ENCODE data around the gene VMP1. TPM values are rescaled to one million over a fixed set of nuclear protein-coding genes. Genes with fewer than 3 reads are reported as not detected.
"Not testable (repeated sequence)": the region's sequence is repeated elsewhere in the genome, so short reads cannot be mapped to it uniquely, and the experiment has no call there.

The VMP1 gene
- total RNA-seq, 1 donor from 2014 or later = 401 TPM

DNA sequence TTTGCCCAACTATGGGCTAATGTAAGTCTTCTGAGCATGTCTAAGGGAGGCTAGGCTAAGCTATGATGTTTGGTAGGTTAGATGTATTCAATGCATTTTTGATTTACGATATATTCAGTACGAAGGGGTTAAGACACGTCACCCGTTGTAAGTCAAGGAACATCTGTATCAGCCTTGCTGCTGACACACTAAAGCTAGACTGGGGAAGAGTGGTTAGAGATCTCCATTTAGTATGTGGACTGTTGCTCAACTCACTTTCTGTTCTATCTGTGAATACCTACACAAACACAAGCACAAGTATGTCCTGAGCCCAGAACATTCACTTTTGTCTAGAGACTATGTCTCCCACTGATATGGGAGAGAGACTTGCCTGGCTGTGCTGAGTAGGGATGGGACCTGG lies 71.5 kb downstream of the VMP1 start:
- DNase-seq (ENCODE audit: low spot score) = no peak

DNA sequence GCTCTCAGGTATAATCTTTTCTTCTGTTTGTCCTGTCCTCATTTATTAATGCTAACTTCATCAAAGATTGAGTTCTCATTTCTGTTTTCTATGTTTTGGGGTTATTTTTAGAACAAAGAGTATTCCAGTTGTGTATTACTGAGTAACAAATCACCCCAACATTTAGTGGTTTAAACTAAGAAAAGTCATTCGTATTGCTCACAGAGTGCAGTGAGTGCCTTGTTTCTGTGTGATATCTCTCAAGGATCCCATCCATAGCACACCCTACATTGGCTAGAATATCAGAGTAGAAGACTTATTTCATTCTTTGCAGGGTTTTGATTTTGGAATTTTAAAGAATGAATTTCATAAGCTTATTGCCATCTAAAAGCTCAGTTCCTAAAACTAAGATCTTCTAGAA lies 72.1 kb downstream of the VMP1 start:
- no peak for DNase-seq (ENCODE audit: low spot score)

DNA sequence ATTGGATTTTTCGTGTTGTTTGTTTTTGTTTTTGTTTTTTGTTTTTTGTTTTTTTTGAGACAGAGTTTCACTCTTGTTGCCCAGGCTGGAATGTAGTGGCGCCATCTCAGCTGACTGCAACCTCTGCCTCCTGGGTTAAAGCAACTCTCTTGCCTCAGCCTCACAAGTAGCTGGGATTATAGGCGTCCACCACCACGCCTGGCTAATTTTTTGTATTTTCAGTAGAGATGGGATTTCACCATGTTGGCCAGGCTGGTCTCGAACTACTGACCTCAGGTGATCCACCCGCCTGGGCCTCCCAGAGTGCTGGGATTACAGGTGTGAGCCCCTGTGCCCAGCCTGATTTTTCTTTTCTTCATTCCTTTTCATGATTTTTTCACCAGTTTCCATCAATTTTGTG lies 73.1 kb downstream of the VMP1 start:
- not testable (repeated sequence) for DNase-seq (ENCODE audit: low spot score)

DNA sequence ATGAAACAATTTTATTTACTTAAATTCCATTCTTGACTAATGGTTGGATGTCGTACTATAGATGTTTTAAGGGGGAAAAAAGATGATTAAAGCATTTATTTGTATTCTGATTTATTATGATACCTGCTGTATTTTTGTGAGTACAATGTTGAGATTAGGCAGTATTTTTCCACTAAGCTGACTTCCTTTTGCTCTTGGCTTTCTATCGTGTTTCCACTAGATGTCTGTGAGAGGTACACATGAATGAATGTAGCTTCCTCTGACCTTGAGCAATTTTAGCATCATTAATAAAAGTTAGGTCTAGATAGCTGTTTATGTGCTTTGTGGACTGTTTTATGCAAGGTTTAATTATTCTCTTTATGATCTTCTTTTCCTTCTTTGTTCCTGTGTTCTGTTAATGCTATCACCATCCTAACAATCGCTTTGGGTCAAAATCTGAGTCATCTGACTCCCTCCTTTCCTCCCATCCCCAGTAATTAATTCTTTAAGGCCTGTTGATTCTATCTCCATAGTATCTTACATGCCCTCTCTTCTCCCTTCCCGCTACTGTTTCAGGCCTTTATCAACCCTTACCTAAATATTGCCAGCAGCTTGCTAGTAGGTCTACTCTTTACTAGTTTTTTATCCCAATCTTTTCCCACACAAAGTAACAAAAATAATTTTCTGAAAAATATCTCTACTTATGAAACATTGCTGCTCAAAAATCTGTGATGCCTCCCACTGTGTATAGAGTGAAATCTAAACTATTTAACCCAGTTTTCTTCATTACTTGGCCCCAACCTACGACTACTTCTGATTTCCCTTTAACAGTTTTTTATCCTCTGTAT lies 76.0 kb downstream of the VMP1 start:
- DNase-seq (ENCODE audit: low spot score) = no peak

DNA sequence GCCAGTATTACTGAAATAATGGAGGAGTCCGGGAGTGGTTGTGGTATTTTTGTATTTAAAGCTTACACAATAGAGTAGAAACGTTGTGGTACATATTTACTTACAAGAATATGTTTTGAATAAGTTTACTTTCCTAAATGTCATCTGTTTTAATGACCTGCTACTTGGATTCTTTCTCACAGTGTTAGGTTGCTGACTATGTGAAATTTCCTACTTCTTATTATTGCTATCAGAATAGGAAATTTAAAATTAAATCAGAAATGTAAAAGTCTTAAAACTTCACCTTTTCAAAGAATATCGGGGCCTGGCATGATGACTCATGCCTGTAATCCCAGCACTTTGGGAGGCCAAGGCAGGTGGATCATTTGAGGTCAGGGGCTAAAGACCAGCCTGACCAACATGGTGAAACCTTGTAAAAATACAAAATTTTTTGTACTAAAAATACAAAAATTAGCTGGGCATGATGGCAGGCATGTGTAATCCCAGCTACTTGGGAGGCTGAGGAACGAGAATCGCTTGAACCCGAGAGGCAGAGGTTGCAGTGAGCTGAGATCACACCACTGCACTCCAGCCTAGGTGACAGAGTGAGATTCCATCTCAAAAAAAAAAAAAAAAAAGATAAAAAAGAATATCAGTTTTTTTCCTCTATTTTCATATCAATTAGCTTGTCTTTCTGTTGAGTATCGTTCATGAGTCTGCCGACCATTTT lies 77.8 kb downstream of the VMP1 start:
- no peak for DNase-seq (ENCODE audit: low spot score)

DNA sequence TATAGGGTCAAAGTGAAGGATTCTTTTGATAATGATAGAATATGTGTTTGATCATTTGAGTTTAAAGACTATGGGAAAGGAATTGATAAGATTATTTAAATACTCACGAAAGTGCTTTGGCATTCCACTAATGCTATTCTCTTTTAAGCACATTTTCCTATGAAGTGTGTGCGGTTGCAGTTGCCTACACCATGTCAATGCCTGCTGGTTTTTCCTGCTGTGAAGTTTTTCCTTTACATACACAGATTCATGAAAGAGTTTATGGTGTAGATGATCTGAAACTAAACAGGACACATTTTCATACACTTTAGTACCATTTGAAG lies 78.7 kb downstream of the VMP1 start:
- no peak for DNase-seq (ENCODE audit: low spot score)

DNA sequence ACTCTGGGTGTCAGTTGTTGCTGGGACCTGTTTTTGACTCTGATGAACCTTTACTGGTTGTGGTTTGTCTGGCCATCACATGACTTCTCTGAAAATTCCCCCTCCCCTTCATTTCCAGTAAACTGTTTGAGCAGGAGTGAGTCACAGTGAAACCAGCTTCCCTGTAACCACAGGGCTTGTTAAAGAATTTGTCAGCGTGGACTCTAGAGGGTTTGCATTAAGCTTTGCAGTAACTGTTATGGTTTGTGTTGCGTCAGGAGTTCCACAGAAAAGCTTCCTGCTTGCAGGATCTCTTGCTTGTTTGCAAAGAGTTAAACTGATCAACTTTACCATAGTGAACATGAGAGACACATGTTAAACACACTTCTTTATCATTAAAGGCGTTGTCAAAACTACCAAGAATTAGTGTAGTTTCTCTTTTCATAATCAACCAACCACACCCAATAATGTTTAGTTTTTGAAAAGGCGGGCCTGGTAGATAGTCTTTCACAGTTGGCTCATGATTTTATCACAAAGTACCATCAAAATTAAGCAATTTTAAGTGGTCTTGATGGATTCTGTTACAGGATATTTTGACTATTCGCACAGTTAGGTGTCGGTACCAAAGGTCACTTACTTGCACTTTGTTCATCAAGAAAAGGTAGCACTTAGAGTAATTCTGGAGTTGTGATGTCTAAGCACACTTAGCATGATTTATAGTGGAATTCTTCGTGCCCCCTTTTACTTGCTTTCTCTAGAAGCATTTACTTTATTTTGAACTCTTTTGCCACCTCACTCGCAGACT lies 79.3 kb downstream of the VMP1 start:
- peak; percentile 99 for DNase-seq (ENCODE audit: low spot score)

DNA sequence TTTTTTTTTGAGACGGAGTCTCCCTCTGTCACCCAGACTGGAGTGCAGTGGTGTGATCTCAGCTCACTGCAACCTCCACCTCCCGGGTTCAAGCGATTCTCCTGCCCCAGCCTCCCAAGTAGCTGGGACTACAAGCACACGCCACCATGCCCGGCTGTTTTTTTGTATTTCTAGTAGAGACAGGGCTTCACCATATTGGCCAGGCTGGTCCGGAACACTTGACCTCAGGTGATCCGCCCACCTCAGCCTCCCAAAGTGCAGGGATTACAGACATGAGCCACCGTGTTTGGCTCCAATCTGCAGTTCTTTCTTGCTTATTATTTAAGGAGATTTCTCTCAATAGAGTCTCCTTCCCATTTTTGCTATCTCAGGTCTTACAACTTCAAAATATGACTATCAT lies 82.4 kb downstream of the VMP1 start:
- DNase-seq (ENCODE audit: low spot score) = not testable (repeated sequence)

DNA sequence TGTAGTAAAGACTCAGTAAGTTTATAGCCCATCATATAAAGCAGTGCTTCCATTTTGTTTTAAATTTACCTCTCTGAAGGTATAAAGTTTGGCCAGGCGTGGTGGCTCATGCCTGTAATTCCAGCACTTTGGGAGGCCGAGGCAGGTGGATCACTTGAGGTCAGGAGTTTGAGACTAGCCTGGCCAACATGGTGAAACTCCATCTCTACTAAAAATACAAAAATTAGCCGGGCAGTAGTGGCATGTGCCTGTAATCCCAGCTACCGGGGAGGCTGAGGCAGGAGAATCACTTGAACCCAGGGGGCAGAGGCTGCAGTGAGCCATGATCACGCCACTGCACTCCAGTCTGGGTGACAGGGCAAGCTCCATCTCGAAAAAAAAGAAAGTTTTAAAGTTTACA lies 83.0 kb downstream of the VMP1 start:
- not testable (repeated sequence) for DNase-seq (ENCODE audit: low spot score)

DNA sequence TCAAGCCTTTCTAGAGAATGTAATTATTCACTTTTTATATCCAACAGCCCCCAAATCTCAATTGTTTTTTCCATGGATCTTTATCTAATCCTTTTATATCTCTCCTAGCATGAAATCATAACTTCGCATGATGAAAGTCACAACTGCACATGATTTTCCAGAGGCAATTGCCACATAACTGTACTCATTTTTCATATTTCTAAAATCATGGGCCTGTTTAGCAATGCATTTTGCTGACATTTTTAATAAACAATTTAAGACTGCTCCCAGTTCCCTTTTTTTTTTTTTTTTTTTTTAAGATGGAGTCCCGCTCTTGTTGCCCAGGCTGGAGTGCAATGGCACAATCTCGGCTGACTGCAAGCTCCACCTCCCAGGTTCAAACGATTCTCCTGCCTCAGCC lies 83.5 kb downstream of the VMP1 start:
- DNase-seq (ENCODE audit: low spot score) = no peak

DNA sequence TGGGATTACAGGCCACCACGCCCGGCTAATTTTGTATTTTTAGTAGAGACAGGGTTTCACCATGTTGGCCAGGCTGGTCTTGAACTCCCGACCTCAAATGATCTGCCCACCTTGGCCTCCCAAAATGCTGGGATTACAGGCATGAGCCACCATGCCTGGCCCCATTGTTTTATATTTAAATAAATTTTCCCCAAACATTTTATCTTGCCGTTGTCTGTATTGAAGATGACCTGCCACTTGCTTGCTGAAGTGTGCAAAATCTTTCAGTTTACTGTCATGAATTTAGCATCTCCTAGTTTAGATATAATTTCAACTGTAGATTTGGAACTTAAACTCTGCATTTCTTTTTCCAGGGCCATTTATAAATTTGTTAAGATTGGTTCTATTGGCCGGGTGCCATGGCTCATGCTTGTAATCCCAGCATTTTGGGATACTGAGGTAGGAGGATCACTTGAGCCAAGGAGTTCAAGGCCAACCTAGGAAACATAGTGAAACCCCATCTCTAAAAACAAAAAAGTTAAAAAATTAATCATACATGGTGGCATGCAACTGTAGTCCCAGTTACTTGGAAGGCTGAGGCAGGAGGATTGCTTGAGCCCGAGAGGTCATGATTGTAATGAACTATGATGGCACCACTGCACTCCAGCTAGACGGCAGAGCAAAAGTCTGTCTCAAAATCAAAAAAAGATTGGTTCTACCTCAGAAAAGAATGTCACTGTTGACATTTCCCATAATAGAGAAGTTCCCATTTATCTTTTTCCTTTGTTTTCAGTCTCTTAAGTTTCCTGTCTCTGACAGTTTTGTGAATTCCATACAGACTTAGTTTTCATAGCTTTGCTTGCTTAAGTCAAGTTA lies 84.4 kb downstream of the VMP1 start:
- DNase-seq (ENCODE audit: low spot score) = no peak

DNA sequence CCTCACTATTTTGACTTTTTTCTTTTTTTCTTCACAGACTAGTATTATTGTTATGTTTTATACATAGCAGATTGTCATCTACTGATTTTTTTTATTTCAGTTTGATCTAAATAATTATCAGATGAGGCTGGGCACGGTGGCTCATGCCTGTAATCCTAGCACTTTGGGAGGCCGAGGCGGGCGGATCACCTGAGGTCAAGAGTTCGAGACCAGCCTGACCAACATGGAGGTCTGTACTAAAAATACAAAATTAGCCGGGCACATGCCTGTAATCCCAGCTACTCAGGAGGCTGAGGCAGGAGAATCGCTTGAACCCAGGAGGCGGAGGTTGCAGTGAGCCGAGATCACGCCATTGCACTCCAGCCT lies 85.0 kb downstream of the VMP1 start:
- DNase-seq (ENCODE audit: low spot score) = not testable (repeated sequence)

DNA sequence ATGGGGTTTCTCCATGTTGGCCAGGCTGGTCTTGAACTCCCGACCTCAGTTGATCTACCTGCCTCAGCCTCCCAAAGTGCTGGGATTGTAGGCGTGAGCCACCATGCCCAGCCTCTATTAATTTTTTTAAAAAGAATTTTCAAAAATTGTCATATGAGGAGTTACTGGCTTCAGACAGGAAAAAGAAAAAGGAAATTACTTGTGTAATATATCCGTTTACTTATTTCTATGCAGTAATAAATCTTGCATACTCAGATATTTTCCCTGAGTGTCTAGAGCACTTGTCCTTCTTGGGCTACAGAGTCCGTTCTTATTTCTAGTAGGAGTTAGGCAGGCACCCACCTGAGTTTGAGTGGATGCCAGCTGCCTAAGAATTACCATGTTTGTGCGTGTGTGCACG lies 85.8 kb downstream of the VMP1 start:
- no peak for DNase-seq (ENCODE audit: low spot score)

DNA sequence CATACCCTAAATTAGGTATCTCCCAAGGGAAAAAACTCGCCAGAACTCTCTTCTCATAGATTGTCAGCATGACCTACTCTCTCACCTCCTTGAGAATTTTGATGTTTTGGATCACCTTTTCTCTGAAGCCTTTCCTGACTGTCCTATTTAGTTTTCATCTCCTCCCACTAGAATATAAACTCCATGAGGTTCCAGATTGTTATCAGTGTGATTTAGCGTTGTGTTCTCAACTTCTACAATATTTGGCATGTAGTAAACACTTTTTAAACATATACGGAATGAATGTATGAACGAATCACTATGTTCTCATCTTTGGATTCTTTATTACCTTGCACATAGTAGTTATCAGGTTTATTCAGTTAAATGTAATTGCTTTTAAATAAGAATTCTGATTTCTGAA lies 88.7 kb downstream of the VMP1 start:
- DNase-seq (ENCODE audit: low spot score) = no peak

DNA sequence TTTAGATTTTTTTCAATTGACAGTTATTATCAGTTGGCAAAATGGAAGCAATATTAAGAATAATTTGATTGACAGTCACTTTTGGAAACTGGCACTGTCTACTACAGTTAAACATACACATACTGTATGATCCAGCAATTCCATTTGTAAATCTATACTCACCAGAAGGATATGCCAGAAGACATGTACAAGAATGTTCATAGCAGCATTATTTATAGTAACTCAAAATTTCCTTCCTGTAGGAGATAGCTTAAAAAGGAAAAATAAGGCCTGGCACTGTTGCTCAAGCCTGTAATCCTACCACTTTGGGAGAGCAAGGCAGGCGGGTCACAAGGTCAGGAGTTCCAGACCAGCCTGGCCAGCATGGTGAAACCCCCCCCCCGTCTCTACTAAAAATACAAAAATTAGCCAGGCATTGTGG lies 89.3 kb downstream of the VMP1 start:
- peak; percentile 67 for DNase-seq (ENCODE audit: low spot score)

DNA sequence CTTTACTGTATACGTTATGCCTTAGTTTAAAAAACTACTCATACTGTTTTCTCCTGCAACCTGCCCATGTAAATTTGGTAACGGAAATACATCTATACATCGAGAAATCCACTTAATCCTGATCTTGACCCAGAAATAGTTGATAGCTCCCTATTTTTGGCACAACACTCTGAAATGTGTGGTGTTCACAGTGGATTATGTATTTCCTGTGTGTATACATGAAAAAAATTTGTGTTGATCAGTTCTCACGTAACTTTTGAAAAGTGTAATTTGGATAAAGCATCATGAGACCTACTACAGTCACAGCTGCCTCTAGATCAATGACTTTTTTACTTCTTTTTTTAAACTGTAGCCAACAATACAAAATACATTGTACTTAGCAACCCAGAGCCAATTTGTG lies 90.7 kb downstream of the VMP1 start:
- DNase-seq (ENCODE audit: low spot score) = no peak

DNA sequence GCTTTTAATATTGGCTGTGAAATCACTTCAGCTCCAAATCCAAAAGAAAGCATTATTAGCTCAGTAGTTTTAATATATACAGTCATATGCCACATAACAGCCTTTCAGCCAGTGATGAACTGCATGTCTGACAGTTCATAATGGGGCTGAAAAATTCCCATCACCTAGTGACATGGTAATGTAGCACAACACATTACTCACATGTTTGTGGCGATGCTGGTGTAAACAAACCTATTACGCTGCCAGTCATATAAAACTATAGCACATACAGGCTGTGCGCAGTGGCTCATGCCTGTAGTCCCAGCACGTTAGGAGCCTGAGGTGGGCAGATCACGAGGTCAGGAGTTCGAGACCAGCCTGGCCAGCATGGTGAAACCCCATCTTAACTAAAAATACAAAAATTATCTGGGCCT lies 93.1 kb downstream of the VMP1 start:
- no peak for DNase-seq (ENCODE audit: low spot score)

DNA sequence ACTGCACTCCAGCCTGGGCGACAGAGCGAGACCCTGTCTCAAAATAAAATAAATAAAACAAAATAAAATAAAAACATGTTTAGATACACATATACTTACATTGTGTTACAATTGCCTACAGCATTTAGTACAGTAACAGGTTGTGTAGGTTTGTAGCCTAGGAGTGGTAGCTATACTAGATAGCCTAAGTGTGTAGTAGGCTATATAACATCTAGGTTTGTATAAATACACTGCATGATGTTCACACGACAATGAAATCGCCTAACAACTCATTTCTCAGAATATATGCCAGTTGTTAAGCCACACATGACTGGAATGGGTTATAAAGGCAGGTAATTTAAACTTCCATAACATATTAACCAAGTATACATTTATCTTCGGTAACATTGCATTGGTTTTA lies 94.7 kb downstream of the VMP1 start:
- no peak for DNase-seq (ENCODE audit: low spot score)

DNA sequence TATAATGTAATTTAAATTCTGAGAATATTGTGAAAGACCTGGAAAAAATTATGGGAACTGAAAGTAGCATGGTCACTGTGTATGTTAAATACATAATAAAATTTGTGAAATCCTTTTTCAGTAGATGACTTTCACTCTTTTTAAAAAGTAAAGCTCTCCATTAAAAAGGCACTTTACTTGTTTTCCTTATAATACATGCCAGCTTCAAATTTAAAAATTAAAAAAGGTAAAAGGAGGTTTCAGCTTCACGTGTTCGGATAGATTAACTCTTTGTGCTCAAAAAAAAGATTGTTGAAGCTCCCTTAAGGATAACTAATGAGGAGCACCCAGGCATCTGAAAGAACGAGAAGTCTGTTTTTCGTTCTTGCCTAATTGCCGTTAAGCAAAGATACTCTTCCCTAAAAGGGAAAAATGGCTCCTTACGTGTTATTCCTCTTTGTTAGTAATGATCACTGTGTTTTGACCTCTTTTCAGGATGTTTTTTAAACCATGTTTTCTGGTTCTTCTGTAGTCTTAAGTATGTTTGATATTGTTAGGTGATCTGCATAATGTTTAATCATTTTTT lies 97.5 kb downstream of the VMP1 start:
- DNase-seq (ENCODE audit: low spot score) = peak; percentile 40

DNA sequence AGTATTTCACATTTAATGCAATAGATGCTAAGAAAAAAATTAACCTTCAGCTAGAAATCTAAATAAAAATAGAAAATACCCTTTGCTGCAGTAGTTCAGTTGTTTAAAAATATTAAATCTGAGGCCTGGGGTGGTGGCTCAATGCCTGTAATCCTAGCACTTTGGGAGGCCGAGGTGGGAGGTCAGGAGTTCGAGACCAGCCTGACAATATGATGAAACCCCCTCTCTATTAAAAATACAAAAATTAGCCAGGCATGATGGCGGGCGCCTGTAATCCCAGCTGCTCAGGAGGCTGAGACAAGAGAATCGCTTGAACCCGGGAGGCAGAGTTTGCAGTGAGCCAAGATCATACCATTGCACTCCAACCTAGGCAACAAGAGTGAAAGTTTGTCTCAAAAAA lies 98.9 kb downstream of the VMP1 start:
- DNase-seq (ENCODE audit: low spot score) = not testable (repeated sequence)

DNA sequence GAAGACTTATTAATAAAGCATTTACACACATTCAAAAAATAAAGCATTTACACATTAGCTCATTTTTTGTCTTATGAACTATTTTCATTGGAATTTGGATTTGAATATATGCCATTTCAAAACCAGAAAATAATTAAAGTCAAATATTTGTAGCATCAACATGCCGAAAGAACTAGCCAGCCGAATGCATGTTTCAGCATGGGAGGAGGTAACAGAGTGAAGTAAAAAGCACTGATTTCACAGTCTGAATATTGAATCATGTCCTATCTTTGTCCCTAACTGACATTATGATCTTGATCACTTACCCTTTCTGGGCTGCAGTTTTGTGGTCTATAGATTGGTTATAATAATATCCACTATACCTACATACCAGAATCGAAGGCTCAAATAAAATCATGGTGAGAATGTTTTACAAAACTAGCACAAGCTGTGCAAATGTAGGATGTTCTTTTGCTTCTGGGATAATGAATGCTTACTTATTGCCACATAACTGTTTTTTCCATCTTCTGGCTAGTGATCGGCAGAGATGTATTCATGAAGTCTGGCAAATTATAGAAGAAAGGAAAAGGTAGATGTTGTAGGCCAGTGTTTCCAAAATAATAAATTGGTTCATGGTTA lies 100.5 kb downstream of the VMP1 start:
- DNase-seq (ENCODE audit: low spot score) = no peak
